ENCODE data around the gene DUSP10.

Gene DUSP10

DNA sequence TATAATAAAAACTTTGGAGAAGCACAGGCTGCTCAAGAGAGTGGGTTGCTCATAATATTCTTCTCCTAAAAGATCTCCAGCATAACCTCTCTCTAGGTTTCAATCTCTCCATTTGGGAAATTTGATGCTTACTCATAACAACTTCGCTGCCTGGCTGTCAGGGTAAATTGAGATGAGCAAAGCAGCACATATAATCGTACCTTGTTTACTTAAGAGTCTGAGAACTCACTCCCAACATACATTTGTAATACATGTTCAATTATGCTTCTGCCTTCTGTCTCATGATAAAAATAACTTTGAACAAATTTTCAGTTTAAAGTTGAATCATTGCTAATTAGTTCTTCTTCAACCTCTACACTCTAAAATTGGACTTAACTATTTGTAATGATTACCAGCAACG lies 68.9 kb downstream of the DUSP10 start:
- H3K4me1 Mint-ChIP-seq (ENCODE audit: low read depth): peaks cover 2% of the 10 kb centered on the region
- H3K27ac Mint-ChIP-seq: no peak overlapping the region
- no peaks in the 10 kb centered on the region for H3K27me3 Mint-ChIP-seq
- no peaks in the 10 kb centered on the region for H3K9me3 Mint-ChIP-seq
- no peak overlapping the region for H3K4me3 Mint-ChIP-seq
- H3K36me3 Mint-ChIP-seq (ENCODE audit: low read depth): no peaks in the 10 kb centered on the region
- intact Hi-C loops (cut with micrococcal nuclease): no loop called here

DNA sequence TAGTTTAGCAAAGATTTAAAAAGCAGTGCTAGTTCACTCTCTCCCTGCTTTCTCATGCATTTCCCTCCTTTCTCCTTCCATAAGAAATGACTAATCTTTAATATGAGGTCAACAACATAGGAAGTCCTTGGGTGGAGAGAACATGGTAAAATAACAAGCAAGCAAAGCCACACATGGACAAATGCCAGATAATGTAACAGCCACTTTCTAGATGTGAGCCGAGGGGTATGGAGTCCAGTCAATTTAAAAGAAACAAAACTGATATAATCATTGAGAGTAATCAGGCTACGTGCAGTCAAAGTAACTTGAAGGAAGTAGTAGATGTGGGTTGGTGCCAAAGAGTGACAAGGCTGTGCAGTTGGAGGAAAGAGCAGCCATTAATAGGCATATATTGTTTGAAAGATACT lies 69.6 kb downstream of the DUSP10 start:
- intact Hi-C loops (cut with micrococcal nuclease): no loop called here
- Mint-ChIP-seq H3K4me1 (ENCODE audit: low read depth) (peaks cover 9% of the 10 kb centered on the region), H3K9me3 (no peaks in the 10 kb centered on the region), H3K27ac (no peak overlapping the region), H3K27me3 (no peaks in the 10 kb centered on the region), H3K4me3 (no peak overlapping the region), H3K36me3 (ENCODE audit: low read depth) (no peaks in the 10 kb centered on the region)

DNA sequence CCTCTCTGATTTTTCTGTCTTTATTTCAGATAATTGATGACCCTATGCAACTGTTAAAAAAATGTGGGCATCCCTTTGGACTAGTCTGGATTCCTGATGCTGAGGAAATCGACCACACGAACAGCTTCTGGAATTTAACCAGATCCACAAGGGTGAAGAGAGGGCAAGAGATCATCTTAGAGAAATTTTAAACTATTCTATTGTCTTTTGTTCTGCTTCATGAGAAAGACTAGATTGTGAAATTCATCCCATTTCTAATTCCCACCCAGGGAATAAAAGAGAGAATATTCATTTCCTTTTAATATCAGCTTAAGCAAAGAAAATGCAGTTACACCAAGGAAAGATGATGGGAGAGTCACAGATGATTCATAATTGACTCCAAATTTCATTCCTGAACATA lies 71.8 kb downstream of the DUSP10 start:
- Mint-ChIP-seq H3K9me3 (no peaks in the 10 kb centered on the region), H3K36me3 (ENCODE audit: low read depth) (no peaks in the 10 kb centered on the region), H3K27me3 (no peaks in the 10 kb centered on the region), H3K4me1 (ENCODE audit: low read depth) (peaks cover 11% of the 10 kb centered on the region), H3K27ac (no peak overlapping the region), H3K4me3 (no peak overlapping the region)
- intact Hi-C loops (cut with micrococcal nuclease): no loop called here

DNA sequence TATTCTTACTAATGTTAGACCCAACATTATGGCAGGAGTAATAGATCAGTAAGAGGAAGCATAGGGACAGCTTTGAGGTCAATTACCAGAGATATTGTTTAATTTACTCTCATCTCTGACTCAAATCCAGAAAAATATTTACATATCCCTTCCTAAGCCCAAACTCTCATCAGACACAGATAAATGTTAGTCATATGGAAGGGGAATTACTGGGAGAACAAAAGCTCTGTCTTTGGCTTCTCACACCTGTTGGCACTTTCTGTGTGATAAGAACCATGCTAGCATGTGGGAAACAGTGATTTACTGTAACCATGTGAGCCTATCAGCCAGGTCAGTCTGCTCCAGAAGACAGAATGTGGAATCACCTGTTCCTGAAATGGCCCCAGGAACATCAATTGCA lies 72.4 kb downstream of the DUSP10 start:
- Mint-ChIP-seq H3K27me3 (no peaks in the 10 kb centered on the region), H3K9me3 (no peaks in the 10 kb centered on the region), H3K4me3 (no peak overlapping the region), H3K36me3 (ENCODE audit: low read depth) (no peaks in the 10 kb centered on the region), H3K27ac (no peak overlapping the region), H3K4me1 (ENCODE audit: low read depth) (peaks cover 11% of the 10 kb centered on the region)
- intact Hi-C loops (cut with micrococcal nuclease): no loop called here

DNA sequence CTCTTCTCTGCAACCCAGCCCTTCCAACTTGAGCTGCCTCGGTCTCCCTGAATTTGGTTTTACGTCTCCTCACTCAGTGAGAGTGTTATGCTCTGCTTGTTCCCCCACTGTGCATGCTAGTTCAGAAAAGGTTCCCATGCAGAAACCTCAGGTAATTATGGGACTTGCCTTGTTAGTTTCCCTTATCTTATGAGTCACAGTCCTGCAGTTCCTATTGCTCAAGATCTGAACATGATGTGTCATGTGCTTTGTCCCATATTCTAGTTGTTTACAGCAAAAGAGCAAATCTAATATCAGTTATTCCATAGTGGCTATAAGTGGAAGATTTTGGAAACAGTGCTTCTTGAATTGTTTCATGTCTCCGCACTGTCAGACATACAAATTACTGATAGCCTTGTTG lies 74.4 kb downstream of the DUSP10 start:
- intact Hi-C loops (cut with micrococcal nuclease): no loop called here
- Mint-ChIP-seq H3K4me1 (ENCODE audit: low read depth) (peaks cover 11% of the 10 kb centered on the region), H3K9me3 (peaks cover 7% of the 10 kb centered on the region)

DNA sequence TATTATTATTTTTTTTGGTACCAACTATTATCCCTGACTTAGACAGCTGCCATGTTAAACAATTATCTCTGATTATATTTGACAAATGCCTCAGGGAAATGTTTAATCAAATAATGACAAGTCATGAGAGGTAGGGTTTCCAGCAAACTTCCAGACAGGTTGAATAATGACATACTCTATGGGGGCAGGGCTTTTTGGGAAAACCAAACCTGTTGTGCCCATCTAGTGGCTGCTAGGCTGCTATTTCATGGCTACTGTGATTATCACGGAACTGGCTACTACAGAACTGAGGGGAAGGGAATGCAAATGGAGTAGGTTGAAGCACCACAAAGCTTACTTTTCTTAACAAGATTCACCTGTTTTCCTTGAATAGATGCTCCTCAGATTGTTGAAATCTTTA lies 77.6 kb downstream of the DUSP10 start:
- H3K9me3 Mint-ChIP-seq: peaks cover 10% of the 10 kb centered on the region
- H3K27me3 Mint-ChIP-seq: no peaks in the 10 kb centered on the region
- peaks cover 11% of the 10 kb centered on the region for H3K4me1 Mint-ChIP-seq (ENCODE audit: low read depth)
- no peak overlapping the region for H3K4me3 Mint-ChIP-seq
- H3K27ac Mint-ChIP-seq: no peak overlapping the region
- no peaks in the 10 kb centered on the region for H3K36me3 Mint-ChIP-seq (ENCODE audit: low read depth)
- intact Hi-C loops (cut with micrococcal nuclease): no loop called here

More for the DNA sequence above, 74.4 kb downstream of the DUSP10 start:
- no peak overlapping the region for H3K4me3 Mint-ChIP-seq
- H3K27ac Mint-ChIP-seq: no peak overlapping the region
- no peaks in the 10 kb centered on the region for H3K36me3 Mint-ChIP-seq (ENCODE audit: low read depth)
- H3K27me3 Mint-ChIP-seq: no peaks in the 10 kb centered on the region

DNA sequence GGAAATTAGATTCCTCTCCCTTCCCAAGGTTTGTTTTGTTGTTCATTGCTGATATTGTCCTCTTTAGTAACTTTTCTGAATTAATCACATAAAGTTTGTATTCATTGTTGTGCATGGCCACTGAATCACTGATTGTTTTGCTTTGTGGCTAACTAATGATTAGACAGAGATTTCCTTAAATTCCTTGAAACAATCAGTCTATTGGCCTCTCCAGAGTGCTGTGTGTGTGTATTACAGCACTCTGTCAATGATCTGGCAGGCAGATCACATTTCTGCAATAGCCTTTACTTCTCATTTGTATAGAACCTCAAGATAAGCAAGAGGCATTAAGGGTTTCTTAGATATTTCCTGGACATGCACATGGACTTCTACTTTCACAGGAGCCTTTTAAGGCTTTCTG lies 78.6 kb downstream of the DUSP10 start:
- Mint-ChIP-seq H3K4me1 (ENCODE audit: low read depth) (peaks cover 11% of the 10 kb centered on the region), H3K9me3 (peaks cover 10% of the 10 kb centered on the region), H3K27me3 (no peaks in the 10 kb centered on the region), H3K27ac (no peak overlapping the region), H3K36me3 (ENCODE audit: low read depth) (no peaks in the 10 kb centered on the region), H3K4me3 (no peak overlapping the region)
- intact Hi-C loops (cut with micrococcal nuclease): no loop called here

DNA sequence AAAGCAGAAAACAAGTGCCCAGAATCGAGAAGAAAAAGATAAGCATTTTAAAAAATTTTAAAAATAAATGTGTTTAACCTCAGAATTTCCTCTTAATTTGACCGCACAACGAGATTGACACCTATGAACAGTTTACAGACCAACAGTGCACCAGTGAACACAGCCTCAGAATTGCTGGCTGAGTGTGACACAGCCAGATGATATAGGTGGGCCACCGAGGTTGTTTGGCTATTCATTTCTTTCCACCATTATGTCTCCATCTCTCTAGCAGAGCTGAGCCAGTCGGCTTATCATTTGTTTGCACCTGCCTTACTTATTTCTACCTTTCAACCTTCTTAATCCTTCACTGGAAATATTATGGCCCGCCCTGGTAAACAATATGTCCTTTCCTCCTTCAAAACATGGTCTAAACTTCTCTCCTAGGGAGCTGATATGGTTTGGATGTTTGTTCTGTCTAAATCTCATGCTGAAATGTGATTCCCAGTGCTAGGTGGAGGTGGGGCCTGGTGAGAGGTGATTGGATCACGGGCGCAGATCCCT lies 86.1 kb downstream of the DUSP10 start:
- intact Hi-C loops (cut with micrococcal nuclease): loop anchor here (5.0 kb wide), 1 partner anchor 81 kb away; no protein-coding TSS in a partner anchor
- Mint-ChIP-seq H3K27me3 (no peaks in the 10 kb centered on the region), H3K27ac (no peak overlapping the region), H3K36me3 (ENCODE audit: low read depth) (no peaks in the 10 kb centered on the region), H3K9me3 (no peaks in the 10 kb centered on the region), H3K4me1 (ENCODE audit: low read depth) (no peaks in the 10 kb centered on the region), H3K4me3 (no peak overlapping the region)
